Fibroblast of lung (primary cell): ENCODE data around the gene OTOP1. TPM values are rescaled to one million over a fixed set of nuclear protein-coding genes. Genes with fewer than 3 reads are reported as not detected.
"Not testable (repeated sequence)": the region's sequence is repeated elsewhere in the genome, so short reads cannot be mapped to it uniquely, and the experiment has no call there.

Source experiments
- DNase-seq, 2 donors: peaks; one replicate each; pipeline versions ENCODE4 v3.0.0 to v3.0.0-alpha.2; 2010; ENCODE audit warnings: low read depth in 2 of 2
- H2AFZ ChIP-seq: 2 replicates; pipeline ENCODE4 v1.5.1; 2012; ENCODE audit warnings: low read length, control low read depth, inconsistent platforms
- H3K27ac ChIP-seq: 2 replicates; pipeline ENCODE4 v1.5.1; 2011; ENCODE audit warnings: low read length, control low read depth; ENCODE audit not compliant: insufficient read depth
- H3K27me3 ChIP-seq: 2 replicates; pipeline ENCODE4 v1.5.1; 2011; ENCODE audit warnings: mild to moderate bottlenecking, low read length; ENCODE audit not compliant: control insufficient read depth, insufficient read depth
- H3K36me3 ChIP-seq: 2 replicates; pipeline ENCODE4 v1.5.1; 2011; ENCODE audit warnings: low read length; ENCODE audit not compliant: control insufficient read depth, insufficient read depth
- H3K4me1 ChIP-seq: 2 replicates; pipeline ENCODE4 v1.5.1; 2011; ENCODE audit warnings: low read length; ENCODE audit not compliant: control insufficient read depth, insufficient read depth; ENCODE audit errors: extremely low read depth
- H3K4me2 ChIP-seq: 2 replicates; pipeline ENCODE4 v1.5.1; 2011; ENCODE audit warnings: low read length, control low read depth; ENCODE audit not compliant: insufficient read depth; ENCODE audit errors: extremely low read depth
- H3K4me3 ChIP-seq, 4 experiments: fragments of 200-600 bp in 1 of 4; sonication (generic) in 1 of 4; replicated peaks in 1 of 4; 2 replicates each; pipeline ENCODE4 v1.5.1; 2011 to 2016; ENCODE audit warnings: low read length in 4 of 4, low read depth in 3 of 4, mild to moderate bottlenecking in 3 of 4, control low read depth in 2 of 4, inconsistent platforms in 1 of 4, mixed read lengths in 1 of 4; ENCODE audit not compliant: insufficient read depth in 1 of 4; ENCODE audit errors: control extremely low read depth in 1 of 4
- H3K79me2 ChIP-seq: 2 replicates; pipeline ENCODE4 v1.5.1; 2012; ENCODE audit warnings: mild to moderate bottlenecking, low read length, inconsistent platforms; ENCODE audit not compliant: control insufficient read depth, insufficient read depth
- H3K9ac ChIP-seq: 2 replicates; pipeline ENCODE4 v1.5.1; 2011; ENCODE audit warnings: mild to moderate bottlenecking, low read length, control low read depth; ENCODE audit not compliant: insufficient read depth
- H3K9me3 ChIP-seq: 2 replicates; pipeline ENCODE4 v1.5.1; 2012; ENCODE audit warnings: low read depth, low read length; ENCODE audit not compliant: control insufficient read depth, insufficient read depth
- H4K20me1 ChIP-seq: 2 replicates; pipeline ENCODE4 v1.5.1; 2011; ENCODE audit warnings: low read length; ENCODE audit not compliant: control insufficient read depth, insufficient read depth; ENCODE audit errors: extremely low read depth
- polyA plus RNA-seq, 2 donors: library from polyadenylated mRNA; depleted of rRNA in 1 of 2; stranded (reverse) in 1 of 2; unstranded in 1 of 2; fragments of >200 nt; gene quantifications; 2 replicates each; pipeline ENCODE4 v1.2.1, GENCODE V29; 2011 to 2012; ENCODE audit warnings: missing spikeins in 1 of 2
- total RNA-seq: library from RNA; depleted of rRNA; stranded (reverse); fragments of >200 nt; gene quantifications from 2 replicates; pipeline ENCODE4 v1.2.1, GENCODE V29; 2014
- TF ChIP-seq, protein P1 (sequence below), 2 donors: IDR thresholded peaks in 1 of 2; conservative IDR thresholded peaks in 1 of 2; 1 replicate in 1 of 2; 2 replicates in 1 of 2; pipeline ENCODE4 v1.5.1; 2011 to 2012; ENCODE audit warnings: low read length in 2 of 2, control low read depth in 1 of 2, inconsistent platforms in 1 of 2, low read depth in 1 of 2, mild to moderate bottlenecking in 1 of 2

The OTOP1 gene
- total and polyA plus RNA-seq, 2 donors (not counting 1 experiment from before 2014, with no cell fraction given) = not detected

DNA sequence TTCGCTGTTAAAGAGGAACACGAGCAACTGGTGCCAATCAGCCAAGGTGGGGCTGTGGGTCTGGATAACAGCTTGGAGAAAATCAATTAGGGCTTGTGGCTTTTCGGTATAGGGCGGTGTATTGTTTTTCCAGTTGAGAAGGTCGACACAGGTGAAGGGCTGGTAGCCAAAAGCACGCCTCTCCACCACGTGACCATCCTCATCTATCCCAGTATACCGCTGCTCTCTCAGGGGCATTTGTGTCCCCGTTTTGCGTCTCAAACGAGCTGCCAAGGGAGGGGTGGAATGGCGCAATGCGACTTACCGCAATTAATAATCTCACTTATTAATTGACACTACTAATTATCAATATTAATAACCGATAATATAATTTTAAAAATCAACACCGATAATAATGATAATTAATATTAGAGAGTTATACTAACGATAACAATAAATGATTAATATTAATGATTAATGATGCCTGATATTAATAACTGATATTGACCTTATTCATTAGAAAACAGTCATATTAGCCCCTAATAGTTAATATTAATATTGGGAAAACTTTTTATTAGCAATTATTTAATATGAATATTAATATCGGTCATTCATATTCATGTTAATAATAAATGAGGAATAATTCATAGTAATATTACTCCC lies 62.1 kb downstream of the OTOP1 start:
- not testable (repeated sequence) for H3K79me2 ChIP-seq, DNase-seq, H3K36me3 ChIP-seq, H3K9me3 ChIP-seq, H3K4me1 ChIP-seq, H3K9ac ChIP-seq, H3K27ac ChIP-seq, H3K4me2 ChIP-seq, H4K20me1 ChIP-seq, H2AFZ ChIP-seq, H3K4me3 ChIP-seq, H3K27me3 ChIP-seq

DNA sequence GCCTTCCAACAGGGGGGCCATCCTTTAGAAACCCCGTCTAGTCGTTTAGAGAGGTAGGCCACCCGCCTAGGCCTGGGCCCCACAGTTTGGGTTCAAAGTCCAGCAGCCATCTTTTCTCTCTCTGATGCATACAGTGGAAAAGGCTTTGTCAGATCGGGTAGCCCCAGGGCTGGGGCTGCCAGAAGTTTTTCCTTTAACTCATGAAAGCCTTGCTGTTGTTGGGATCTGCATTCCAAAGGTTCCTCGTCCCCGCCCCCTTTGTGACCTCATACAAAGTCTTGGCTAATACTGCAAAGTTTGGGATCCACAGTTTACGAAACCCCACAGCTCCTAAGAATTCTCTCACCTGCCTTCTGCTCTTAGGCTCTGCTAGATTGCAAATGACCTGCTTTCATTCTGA lies 64.5 kb downstream of the OTOP1 start:
- not testable (repeated sequence) for H3K27ac ChIP-seq, H3K4me1 ChIP-seq, DNase-seq

GRCh38 chr4:4160956-4161665 lies 65.6 kb downstream of the OTOP1 start:
- not testable (repeated sequence) for H4K20me1 ChIP-seq, H3K36me3 ChIP-seq, H2AFZ ChIP-seq, H3K4me2 ChIP-seq, DNase-seq, H3K27me3 ChIP-seq, H3K9me3 ChIP-seq, H3K9ac ChIP-seq, H3K27ac ChIP-seq, H3K4me3 ChIP-seq, H3K4me1 ChIP-seq, H3K79me2 ChIP-seq

More for the DNA sequence above, 64.5 kb downstream of the OTOP1 start:
- not testable (repeated sequence) for H3K36me3 ChIP-seq, H3K79me2 ChIP-seq, H3K9ac ChIP-seq, H3K4me2 ChIP-seq, H4K20me1 ChIP-seq, H3K9me3 ChIP-seq, H3K4me3 ChIP-seq, H3K27me3 ChIP-seq, H2AFZ ChIP-seq

DNA sequence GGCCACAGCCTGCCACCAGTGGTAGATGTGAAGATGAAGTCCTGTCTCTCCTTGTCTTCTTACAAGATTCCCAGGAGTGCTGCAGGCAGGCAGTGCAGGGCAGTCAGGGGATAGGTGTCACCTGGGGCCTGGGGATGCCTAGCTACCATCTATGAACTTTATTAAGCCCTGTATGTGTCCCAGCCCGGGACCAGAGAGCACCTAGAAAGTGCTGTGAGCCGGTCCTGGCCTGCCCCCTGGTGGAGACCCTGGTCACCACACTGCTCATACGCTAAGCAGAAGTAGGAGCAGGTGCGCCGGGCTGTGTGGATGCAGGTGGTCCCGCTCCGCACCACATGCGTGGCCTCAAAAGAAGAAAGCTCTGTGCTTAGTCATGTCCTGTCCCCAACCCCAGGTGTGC lies 81.1 kb downstream of the OTOP1 start:
- DNase-seq = peak; percentile 0 to 1
- not testable (repeated sequence) for H3K36me3 ChIP-seq, H3K9ac ChIP-seq

DNA sequence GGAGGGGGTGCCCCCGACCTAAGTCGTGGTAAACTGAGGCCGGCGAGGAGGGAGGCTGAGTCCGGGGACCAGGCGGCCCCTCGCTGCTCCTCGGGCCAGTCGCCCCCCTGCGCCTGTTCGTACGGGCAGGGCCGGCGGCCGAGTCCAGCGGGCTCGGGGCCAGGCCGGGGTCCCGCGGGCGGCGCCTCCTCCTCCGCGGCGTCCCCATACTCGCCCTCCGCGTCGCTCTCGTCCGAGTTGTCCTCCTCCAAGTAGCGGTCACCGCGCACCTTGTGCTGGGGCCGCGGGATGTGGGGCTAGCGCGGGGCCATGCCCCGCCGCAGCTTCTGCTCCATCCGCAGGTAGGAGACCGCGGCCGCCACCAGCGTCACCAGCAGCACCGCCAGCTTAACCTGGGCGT lies 83.4 kb downstream of the OTOP1 start:
- not testable (repeated sequence) for H3K27ac ChIP-seq, H3K79me2 ChIP-seq, H3K27me3 ChIP-seq, H3K4me2 ChIP-seq, H3K9me3 ChIP-seq, H2AFZ ChIP-seq, H3K36me3 ChIP-seq, H3K4me1 ChIP-seq, H3K4me3 ChIP-seq, DNase-seq, H4K20me1 ChIP-seq, H3K9ac ChIP-seq

More for the DNA sequence above, 81.1 kb downstream of the OTOP1 start:
- H4K20me1 ChIP-seq, H3K27ac ChIP-seq, H3K4me3 ChIP-seq, H3K4me2 ChIP-seq, H2AFZ ChIP-seq, H3K9me3 ChIP-seq, H3K4me1 ChIP-seq, H3K27me3 ChIP-seq, H3K79me2 ChIP-seq: not testable (repeated sequence)
- TF ChIP-seq, protein P1, sequence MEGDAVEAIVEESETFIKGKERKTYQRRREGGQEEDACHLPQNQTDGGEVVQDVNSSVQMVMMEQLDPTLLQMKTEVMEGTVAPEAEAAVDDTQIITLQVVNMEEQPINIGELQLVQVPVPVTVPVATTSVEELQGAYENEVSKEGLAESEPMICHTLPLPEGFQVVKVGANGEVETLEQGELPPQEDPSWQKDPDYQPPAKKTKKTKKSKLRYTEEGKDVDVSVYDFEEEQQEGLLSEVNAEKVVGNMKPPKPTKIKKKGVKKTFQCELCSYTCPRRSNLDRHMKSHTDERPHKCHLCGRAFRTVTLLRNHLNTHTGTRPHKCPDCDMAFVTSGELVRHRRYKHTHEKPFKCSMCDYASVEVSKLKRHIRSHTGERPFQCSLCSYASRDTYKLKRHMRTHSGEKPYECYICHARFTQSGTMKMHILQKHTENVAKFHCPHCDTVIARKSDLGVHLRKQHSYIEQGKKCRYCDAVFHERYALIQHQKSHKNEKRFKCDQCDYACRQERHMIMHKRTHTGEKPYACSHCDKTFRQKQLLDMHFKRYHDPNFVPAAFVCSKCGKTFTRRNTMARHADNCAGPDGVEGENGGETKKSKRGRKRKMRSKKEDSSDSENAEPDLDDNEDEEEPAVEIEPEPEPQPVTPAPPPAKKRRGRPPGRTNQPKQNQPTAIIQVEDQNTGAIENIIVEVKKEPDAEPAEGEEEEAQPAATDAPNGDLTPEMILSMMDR (conservative IDR thresholded peaks at IDR 0.05 in 1 of 2, IDR thresholded peaks at IDR 0.05 in 1 of 2; ENCODE audit: low read depth in 1 of 2, low read length in 2 of 2) = peak; percentile 15 to 31

DNA sequence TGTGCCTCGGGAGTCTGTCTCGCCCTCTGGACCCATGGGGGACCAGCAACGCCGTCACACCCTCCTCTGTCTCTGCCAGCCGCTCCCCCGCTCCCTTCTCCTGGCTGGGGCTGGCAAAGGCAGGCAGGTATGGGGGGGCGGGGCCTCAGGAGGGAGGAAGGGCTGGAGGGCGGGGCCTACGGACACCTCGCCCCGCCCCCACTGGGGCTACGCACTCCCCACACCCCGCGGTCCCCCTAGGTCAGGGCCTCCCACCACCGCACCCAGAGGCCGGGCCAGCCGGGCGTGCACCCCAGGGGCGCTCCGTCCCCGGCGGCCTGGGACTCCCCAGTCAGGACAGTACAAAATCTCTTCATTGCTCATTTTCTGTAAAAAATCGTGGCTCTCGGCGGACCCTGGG lies 84.0 kb downstream of the OTOP1 start:
- not testable (repeated sequence) for H3K27ac ChIP-seq, H3K9me3 ChIP-seq, H3K4me1 ChIP-seq, H3K4me3 ChIP-seq, H2AFZ ChIP-seq, H3K4me2 ChIP-seq, H4K20me1 ChIP-seq, H3K27me3 ChIP-seq, H3K36me3 ChIP-seq, H3K9ac ChIP-seq, H3K79me2 ChIP-seq, DNase-seq
